ENCODE results near the gene NAA80. TPM values are rescaled to one million over a fixed set of nuclear protein-coding genes. Genes with fewer than 3 reads are reported as not detected.
"Not testable (repeated sequence)": the region's sequence is repeated elsewhere in the genome, so short reads cannot be mapped to it uniquely, and the experiment has no call there.

Gene NAA80
- total RNA-seq, 2 donors from 2014 or later, result 9.7 to 12.8 TPM

DNA sequence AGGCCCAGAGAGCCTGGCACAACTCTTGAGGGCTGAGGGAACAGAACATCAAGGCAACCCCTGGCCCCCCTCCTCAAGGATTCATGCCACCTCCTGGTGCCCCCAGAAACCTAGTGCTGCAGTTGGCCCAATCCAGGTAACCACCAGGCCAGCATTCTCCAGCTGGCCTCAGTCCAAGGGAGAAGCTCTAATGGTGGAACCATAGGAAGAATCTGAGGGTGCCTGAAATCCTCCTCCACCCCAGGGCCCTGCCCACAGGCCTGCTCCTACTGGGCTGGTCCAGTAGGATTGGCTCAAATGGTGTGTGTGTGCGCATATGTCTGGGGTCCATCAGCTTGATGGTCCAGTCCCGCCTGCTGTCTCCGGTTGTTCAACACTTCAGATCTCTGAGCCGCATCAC lies 15.6 kb upstream of the NAA80 start:
- TF ChIP-seq, protein P1, sequence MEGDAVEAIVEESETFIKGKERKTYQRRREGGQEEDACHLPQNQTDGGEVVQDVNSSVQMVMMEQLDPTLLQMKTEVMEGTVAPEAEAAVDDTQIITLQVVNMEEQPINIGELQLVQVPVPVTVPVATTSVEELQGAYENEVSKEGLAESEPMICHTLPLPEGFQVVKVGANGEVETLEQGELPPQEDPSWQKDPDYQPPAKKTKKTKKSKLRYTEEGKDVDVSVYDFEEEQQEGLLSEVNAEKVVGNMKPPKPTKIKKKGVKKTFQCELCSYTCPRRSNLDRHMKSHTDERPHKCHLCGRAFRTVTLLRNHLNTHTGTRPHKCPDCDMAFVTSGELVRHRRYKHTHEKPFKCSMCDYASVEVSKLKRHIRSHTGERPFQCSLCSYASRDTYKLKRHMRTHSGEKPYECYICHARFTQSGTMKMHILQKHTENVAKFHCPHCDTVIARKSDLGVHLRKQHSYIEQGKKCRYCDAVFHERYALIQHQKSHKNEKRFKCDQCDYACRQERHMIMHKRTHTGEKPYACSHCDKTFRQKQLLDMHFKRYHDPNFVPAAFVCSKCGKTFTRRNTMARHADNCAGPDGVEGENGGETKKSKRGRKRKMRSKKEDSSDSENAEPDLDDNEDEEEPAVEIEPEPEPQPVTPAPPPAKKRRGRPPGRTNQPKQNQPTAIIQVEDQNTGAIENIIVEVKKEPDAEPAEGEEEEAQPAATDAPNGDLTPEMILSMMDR (conservative IDR thresholded peaks at IDR 0.05), result no peak
- no peak overlapping the region for H3K27ac Mint-ChIP-seq

DNA sequence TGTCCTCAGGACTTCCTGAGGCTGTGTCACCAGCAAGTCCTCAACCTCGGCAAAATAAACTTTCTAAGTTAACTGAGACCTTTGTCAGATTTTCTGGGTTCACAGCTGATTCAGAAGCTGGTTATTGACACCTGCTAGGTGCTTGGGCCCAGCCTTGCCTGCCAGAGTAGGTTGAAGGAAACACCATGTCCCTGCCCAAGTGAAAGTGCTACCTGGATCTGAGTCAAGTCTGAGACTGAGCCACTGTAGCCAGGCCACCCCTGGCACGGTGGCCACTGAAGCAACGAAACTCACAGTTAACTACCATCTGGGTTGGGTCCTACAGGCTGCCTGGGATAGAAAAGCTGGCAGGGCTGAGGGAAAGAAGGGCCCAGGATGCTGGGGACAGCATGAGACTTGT lies 15.1 kb upstream of the NAA80 start:
- H3K4me1 Mint-ChIP-seq, result peaks cover 5% of the 10 kb centered on the region
- Histone ChIP-seq H3K27me3 (ENCODE audit: control insufficient read depth, insufficient read depth, low read length, poor library complexity, severe bottlenecking) (no peaks in the 10 kb centered on the region), H3K9ac (ENCODE audit: extremely low read depth, low read length, poor library complexity, severe bottlenecking) (no peak overlapping the region), H3K36me3 (ENCODE audit: control insufficient read depth, insufficient read depth, low read length) (peaks cover 23% of the 10 kb centered on the region), H3K4me3 (ENCODE audit: low read length) (no peak overlapping the region), H3K4me1 (ENCODE audit: control insufficient read depth, insufficient read depth, low read length) (no peaks in the 10 kb centered on the region), H3K27ac (ENCODE audit: low read depth, low read length) (peak overlapping the region; percentile 25), H3K9me3 (ENCODE audit: control insufficient read depth, low read length) (peaks cover 9% of the 10 kb centered on the region)
- DNase-seq, result no peak
- H3K27ac Mint-ChIP-seq, result peak overlapping the region; percentile 17
- WGBS, 2 experiments (ENCODE audit: insufficient coverage in 1 of 2, insufficient read length in 1 of 2), result 93 to 100% methylated on average over 2 to 3 of the region's 3 CpGs
- TF ChIP-seq, protein P1 (conservative IDR thresholded peaks at IDR 0.05), result no peak
- peaks cover 29% of the 10 kb centered on the region for H3K9me3 Mint-ChIP-seq
- no peaks in the 10 kb centered on the region for H3K27me3 Mint-ChIP-seq (ENCODE audit: insufficient read depth)
- no peak overlapping the region for H3K4me3 Mint-ChIP-seq
- H3K36me3 Mint-ChIP-seq (ENCODE audit: low read depth), result peaks cover 59% of the 10 kb centered on the region

More for the DNA sequence above, 15.6 kb upstream of the NAA80 start:
- no peak overlapping the region for H3K9ac ChIP-seq (ENCODE audit: extremely low read depth, low read length, poor library complexity, severe bottlenecking)
- no peaks in the 10 kb centered on the region for H3K27me3 ChIP-seq (ENCODE audit: control insufficient read depth, insufficient read depth, low read length, poor library complexity, severe bottlenecking)
- no peak for DNase-seq
- no peak overlapping the region for H3K4me3 ChIP-seq (ENCODE audit: low read length)
- WGBS, 2 experiments (ENCODE audit: insufficient coverage in 1 of 2, insufficient read length in 1 of 2), result 96% methylated on average over 4 of the region's 4 CpGs; no CpG with 5 or more reads in 1 of the 2 experiments
- peaks cover 4% of the 10 kb centered on the region for H3K9me3 ChIP-seq (ENCODE audit: control insufficient read depth, low read length)
- peaks cover 4% of the 10 kb centered on the region for H3K4me1 ChIP-seq (ENCODE audit: control insufficient read depth, insufficient read depth, low read length)
- Mint-ChIP-seq H3K4me1 (peaks cover 9% of the 10 kb centered on the region), H3K27me3 (ENCODE audit: insufficient read depth) (no peaks in the 10 kb centered on the region), H3K4me3 (no peak overlapping the region), H3K36me3 (ENCODE audit: low read depth) (peaks cover 60% of the 10 kb centered on the region), H3K9me3 (peaks cover 25% of the 10 kb centered on the region)
- H3K36me3 ChIP-seq (ENCODE audit: control insufficient read depth, insufficient read depth, low read length), result peaks cover 28% of the 10 kb centered on the region
- no peak overlapping the region for H3K27ac ChIP-seq (ENCODE audit: low read depth, low read length)

DNA sequence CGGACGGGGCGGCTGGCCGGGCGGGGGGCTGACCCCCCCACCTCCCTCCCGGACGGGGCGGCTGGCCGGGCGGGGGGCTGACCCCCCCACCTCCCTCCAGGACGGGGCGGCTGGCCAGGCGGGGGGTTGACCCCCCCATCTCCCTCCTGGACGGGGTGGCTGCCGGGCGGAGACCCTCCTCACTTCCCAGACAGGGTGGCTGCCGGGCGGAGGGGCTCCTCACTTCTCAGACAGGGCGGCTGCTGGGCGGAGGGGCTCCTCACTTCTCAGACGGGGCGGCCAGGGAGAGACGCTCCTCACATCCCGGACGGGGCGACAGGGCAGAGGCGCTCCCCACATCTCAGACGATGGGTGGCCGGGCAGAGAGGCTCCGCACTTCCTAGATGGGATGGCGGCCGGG lies 12.8 kb upstream of the NAA80 start:
- not testable (repeated sequence) for H3K27ac ChIP-seq (ENCODE audit: low read depth, low read length); DNase-seq; H3K36me3 ChIP-seq (ENCODE audit: control insufficient read depth, insufficient read depth, low read length); H3K4me1 ChIP-seq (ENCODE audit: control insufficient read depth, insufficient read depth, low read length); H3K4me1 Mint-ChIP-seq; H3K9ac ChIP-seq (ENCODE audit: extremely low read depth, low read length, poor library complexity, severe bottlenecking); H3K4me3 ChIP-seq (ENCODE audit: low read length); H3K27me3 ChIP-seq (ENCODE audit: control insufficient read depth, insufficient read depth, low read length, poor library complexity, severe bottlenecking); H3K27ac Mint-ChIP-seq; H3K4me3 Mint-ChIP-seq; H3K27me3 Mint-ChIP-seq (ENCODE audit: insufficient read depth)
- 95 to 100% methylated on average over 3 to 18 of the region's 32 CpGs for WGBS, 2 experiments (ENCODE audit: insufficient coverage in 1 of 2, insufficient read length in 1 of 2)
- peaks cover 20% of the 10 kb centered on the region for H3K9me3 ChIP-seq (ENCODE audit: control insufficient read depth, low read length)
- Mint-ChIP-seq H3K9me3 (peaks cover 51% of the 10 kb centered on the region), H3K36me3 (ENCODE audit: low read depth) (peaks cover 40% of the 10 kb centered on the region)

DNA sequence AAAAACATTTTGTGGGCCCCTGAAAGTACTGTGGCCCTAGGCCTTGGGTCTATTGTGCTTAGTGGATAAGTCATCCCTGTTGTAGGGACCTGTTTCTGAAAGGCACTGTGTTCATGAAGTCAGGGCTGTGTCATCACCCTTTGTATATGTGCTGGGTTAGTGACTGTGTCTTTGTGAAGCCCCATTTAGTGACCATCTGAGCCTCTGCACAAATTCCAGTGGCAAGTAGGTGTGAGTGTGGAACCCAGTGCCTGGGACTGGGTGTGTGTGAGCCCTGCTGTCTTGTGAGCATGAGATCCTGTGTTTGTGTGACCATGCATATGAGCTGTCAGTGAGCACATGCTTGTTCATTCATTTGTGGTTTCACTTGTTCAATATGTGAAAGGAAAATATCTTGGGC lies 5.4 kb upstream of the NAA80 start:
- peak; percentile 29 for DNase-seq
- Mint-ChIP-seq H3K4me3 (no peak overlapping the region), H3K9me3 (peaks cover 47% of the 10 kb centered on the region), H3K4me1 (peaks cover 16% of the 10 kb centered on the region), H3K27ac (no peak overlapping the region), H3K36me3 (ENCODE audit: low read depth) (peaks cover 2% of the 10 kb centered on the region), H3K27me3 (ENCODE audit: insufficient read depth) (no peaks in the 10 kb centered on the region)
- Histone ChIP-seq H3K27ac (ENCODE audit: low read depth, low read length) (no peak overlapping the region), H3K27me3 (ENCODE audit: control insufficient read depth, insufficient read depth, low read length, poor library complexity, severe bottlenecking) (no peaks in the 10 kb centered on the region), H3K9me3 (ENCODE audit: control insufficient read depth, low read length) (peaks cover 27% of the 10 kb centered on the region), H3K9ac (ENCODE audit: extremely low read depth, low read length, poor library complexity, severe bottlenecking) (no peak overlapping the region), H3K36me3 (ENCODE audit: control insufficient read depth, insufficient read depth, low read length) (no peaks in the 10 kb centered on the region), H3K4me1 (ENCODE audit: control insufficient read depth, insufficient read depth, low read length) (peaks cover 3% of the 10 kb centered on the region), H3K4me3 (ENCODE audit: low read length) (no peak overlapping the region)
- TF ChIP-seq, protein P1 (conservative IDR thresholded peaks at IDR 0.05), result no peak

Data from endodermal cell (in vitro differentiated cells).